Stimulated activated effector memory CD8-positive, alpha-beta T cell treated with anti-CD3 and anti-CD28 coated beads, Interleukin-12 subunit alpha, Interleukin-12 subunit beta, amount 100 ng/mL, for 72 hours (primary cell): ENCODE data around the gene NDUFA8.

ENCODE experiments used
- ATAC-seq: fragments of 150-1000 bp; cut with Tn5 transposase; 2 replicates; pipeline ENCODE4 v1.10.0; 2021
- DNase-seq, 2 donors: peaks; one replicate each; pipeline ENCODE4 v3.0.0; 2021 to 2022; ENCODE audit warnings: low spot score in 2 of 2
- H3K27ac Mint-ChIP-seq: one replicate; pipeline ENCODE4 v1.8.0; 2022; ENCODE audit warnings: mild to moderate bottlenecking, mixed read lengths
- H3K36me3 Mint-ChIP-seq: one replicate; pipeline ENCODE4 v1.8.0; 2022; ENCODE audit warnings: mild to moderate bottlenecking, mixed read lengths
- H3K4me1 Mint-ChIP-seq: one replicate; pipeline ENCODE4 v1.8.0; 2022; ENCODE audit warnings: mixed read lengths
- H3K4me3 Mint-ChIP-seq: one replicate; pipeline ENCODE4 v1.8.0; 2022; ENCODE audit warnings: mild to moderate bottlenecking, mixed read lengths
- H3K9me3 Mint-ChIP-seq: one replicate; pipeline ENCODE4 v1.8.0; 2022; ENCODE audit warnings: mixed read lengths

NDUFA8 gene

DNA sequence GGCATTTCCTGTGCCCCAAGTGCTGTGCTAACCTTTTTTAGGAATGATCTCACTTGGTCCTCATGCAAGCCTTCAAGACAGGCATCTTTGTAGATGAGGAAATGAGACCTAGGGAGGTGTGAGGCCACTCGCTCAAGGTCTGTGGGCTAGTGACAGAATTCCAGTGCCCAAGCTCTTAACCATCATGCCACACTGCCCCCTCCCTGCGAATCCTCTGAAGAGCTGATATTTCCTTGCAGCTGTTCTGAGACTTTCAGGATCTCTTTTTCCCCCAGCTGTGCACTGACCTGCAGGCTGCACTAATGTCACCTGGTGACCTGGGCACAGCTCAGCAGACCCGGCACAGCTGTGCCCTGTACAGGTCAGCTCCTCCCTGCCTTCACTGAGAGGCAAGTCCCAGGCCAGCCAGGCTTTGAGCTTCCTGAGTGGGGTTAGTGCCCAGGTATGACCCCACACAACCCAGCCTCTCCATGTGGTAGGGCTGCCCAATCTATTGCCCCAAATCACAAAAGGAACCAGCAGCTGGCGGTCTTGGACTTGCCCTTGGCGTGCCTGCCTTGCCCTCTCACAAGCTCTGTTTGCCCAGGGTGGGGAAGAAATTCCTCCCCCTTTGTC, 32.8 kb upstream of the NDUFA8 start:
- no peaks in the 10 kb centered on the region for H3K36me3 Mint-ChIP-seq
- no peaks in the 10 kb centered on the region for H3K9me3 Mint-ChIP-seq
- no peaks in the 10 kb centered on the region for H3K4me1 Mint-ChIP-seq
- ATAC-seq, result no peak
- no peak overlapping the region for H3K27ac Mint-ChIP-seq
- no peak overlapping the region for H3K4me3 Mint-ChIP-seq
- no peak for DNase-seq

GRCh38 chr9:122191584-122191983, 32.0 kb upstream of the NDUFA8 start:
- DNase-seq (no peak), ATAC-seq (no peak)
- H3K4me1 Mint-ChIP-seq, result no peaks in the 10 kb centered on the region
- H3K9me3 Mint-ChIP-seq, result no peaks in the 10 kb centered on the region
- no peak overlapping the region for H3K27ac Mint-ChIP-seq
- no peak overlapping the region for H3K4me3 Mint-ChIP-seq
- no peaks in the 10 kb centered on the region for H3K36me3 Mint-ChIP-seq

DNA sequence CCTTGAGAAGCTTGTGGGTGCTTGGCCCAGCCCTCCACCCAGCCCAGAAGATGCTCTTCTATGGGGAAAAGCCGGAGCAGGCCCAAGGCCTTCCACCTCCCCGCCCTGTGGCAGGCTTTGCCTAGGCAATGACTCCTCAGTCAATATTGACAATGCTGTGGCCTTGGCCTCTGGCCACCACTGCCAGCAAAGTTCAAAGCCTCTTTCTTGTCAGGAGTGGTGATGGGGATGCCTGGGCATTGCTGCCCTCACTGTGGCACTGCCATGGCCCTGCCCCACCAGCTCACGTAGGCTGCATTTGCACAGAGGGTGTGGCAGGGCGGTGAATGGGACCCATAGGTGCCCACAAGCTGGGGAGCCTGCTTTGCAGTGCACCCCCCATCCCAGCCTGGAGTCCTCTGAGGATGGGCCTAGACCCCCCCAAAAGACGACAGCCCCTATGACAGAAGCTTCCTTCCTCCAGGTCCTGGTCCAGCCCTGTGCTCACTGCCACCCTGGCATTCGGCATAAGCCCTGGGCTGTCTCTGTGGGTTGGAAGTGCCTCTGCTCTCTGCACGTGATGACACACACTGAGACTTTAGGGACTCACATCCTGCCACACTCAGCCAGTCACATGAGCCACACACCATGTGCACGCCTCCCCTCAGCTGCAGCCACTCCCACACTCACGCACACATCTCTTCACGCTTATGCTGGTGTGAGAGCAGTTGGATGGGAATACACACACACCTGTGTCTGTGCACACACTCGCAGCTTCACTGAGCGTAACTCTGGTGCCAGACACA, 31.2 kb upstream of the NDUFA8 start:
- ATAC-seq (peak; percentile 74), DNase-seq (no peak)
- Mint-ChIP-seq H3K36me3 (no peaks in the 10 kb centered on the region), H3K9me3 (no peaks in the 10 kb centered on the region), H3K4me1 (no peaks in the 10 kb centered on the region), H3K4me3 (no peak overlapping the region), H3K27ac (no peak overlapping the region)

GRCh38 chr9:122188369-122188768, 28.8 kb upstream of the NDUFA8 start:
- H3K9me3 Mint-ChIP-seq, result no peaks in the 10 kb centered on the region
- ATAC-seq, result no peak
- no peaks in the 10 kb centered on the region for H3K4me1 Mint-ChIP-seq
- no peak for DNase-seq
- H3K36me3 Mint-ChIP-seq, result no peaks in the 10 kb centered on the region
- H3K4me3 Mint-ChIP-seq, result no peak overlapping the region
- no peak overlapping the region for H3K27ac Mint-ChIP-seq

DNA sequence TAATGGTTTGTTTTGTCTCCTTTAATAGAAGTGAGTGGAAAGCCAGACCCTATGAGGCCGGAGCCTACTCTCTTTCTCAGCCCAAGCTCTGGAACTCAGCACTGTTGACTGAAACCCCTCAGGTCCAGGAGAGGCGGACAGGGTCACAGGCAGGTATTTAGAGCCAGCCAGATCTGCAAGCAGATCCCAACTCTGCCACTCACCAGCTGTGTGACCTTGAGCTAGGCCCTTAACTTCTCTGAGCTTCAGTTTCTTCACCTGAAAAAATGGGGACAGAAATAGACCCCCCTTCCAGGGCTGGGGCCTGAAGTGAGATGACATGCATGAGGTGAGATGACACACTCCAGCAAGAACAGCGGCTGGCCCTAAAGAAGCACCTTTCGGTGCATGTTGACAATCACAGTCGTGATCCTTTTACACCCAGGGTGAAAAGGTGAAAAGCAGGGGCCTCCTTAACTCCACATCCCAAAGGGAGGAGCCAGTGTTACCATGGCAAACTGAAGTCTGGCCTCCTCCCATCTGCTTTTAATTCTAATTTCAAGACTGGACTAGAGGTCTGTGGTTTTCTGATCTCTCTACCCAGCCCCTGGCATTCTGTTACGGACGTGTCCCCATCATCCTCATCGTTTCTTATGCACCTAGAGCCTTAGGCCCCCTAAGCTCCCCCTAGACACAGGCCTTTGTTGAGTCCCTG, 27.3 kb upstream of the NDUFA8 start:
- no peak for ATAC-seq
- Mint-ChIP-seq H3K9me3 (no peaks in the 10 kb centered on the region), H3K27ac (no peak overlapping the region), H3K36me3 (no peaks in the 10 kb centered on the region), H3K4me3 (no peak overlapping the region), H3K4me1 (no peaks in the 10 kb centered on the region)
- DNase-seq, result no peak

GRCh38 chr9:122186301-122186700, 26.7 kb upstream of the NDUFA8 start:
- no peak overlapping the region for H3K27ac Mint-ChIP-seq
- H3K4me3 Mint-ChIP-seq, result no peak overlapping the region
- H3K9me3 Mint-ChIP-seq, result no peaks in the 10 kb centered on the region
- DNase-seq (no peak), ATAC-seq (no peak)
- H3K36me3 Mint-ChIP-seq, result no peaks in the 10 kb centered on the region
- H3K4me1 Mint-ChIP-seq, result no peaks in the 10 kb centered on the region

DNA sequence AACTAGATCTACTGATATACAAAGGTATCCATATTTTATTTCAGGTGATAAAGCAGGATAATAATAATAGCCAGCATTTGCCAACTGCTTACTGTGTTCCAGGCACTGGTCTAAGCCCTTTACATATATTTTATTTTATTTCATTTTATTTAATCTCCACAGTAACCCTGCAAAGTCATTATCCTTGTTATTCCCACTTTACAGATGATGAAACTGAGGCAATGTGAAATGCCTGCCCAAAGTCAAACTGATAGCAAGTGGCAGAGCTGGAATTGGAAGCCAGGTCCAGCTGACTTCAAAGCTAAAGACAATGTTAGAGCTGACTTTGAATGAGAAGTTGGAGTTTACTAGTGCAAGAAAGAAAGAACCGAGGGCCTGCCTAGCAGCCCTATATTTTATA, 25.0 kb upstream of the NDUFA8 start:
- Mint-ChIP-seq H3K4me3 (no peak overlapping the region), H3K4me1 (no peaks in the 10 kb centered on the region), H3K27ac (no peak overlapping the region), H3K9me3 (no peaks in the 10 kb centered on the region), H3K36me3 (no peaks in the 10 kb centered on the region)
- no peak for ATAC-seq
- no peak for DNase-seq

- no peaks in the 10 kb centered on the region for H3K4me1 Mint-ChIP-seq
- no peak for DNase-seq
- H3K4me3 Mint-ChIP-seq, result no peak overlapping the region
- no peaks in the 10 kb centered on the region for H3K36me3 Mint-ChIP-seq
- H3K9me3 Mint-ChIP-seq, result no peaks in the 10 kb centered on the region
- no peak for ATAC-seq
- no peak overlapping the region for H3K27ac Mint-ChIP-seq
Observed at GRCh38 chr9:122183501-122183900, 23.9 kb upstream of the NDUFA8 start.

DNA sequence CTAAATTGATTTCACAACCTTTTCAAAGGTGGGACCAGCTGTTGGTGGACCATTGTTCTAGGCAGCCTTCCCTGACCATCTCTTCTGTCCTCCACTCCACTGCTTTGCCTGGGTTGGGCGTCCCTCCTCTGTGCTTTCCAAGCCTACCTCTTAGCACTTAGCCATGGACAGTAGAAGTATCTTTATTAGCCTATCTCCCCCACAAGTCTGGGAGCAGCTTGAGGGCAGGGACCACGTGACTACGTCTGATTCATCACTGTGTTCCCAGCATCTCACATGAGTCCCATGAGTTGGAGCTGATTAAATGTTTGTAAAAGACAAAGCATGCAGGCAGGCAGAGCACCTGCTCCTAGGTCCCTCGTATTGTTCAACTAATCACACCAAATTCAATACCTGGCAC, 21.1 kb upstream of the NDUFA8 start:
- DNase-seq (no peak), ATAC-seq (peak; percentile 28)
- no peaks in the 10 kb centered on the region for H3K4me1 Mint-ChIP-seq
- no peaks in the 10 kb centered on the region for H3K36me3 Mint-ChIP-seq
- H3K9me3 Mint-ChIP-seq, result no peaks in the 10 kb centered on the region
- H3K27ac Mint-ChIP-seq, result no peak overlapping the region
- no peak overlapping the region for H3K4me3 Mint-ChIP-seq

- Mint-ChIP-seq H3K4me3 (no peak overlapping the region), H3K4me1 (no peaks in the 10 kb centered on the region), H3K9me3 (no peaks in the 10 kb centered on the region), H3K36me3 (no peaks in the 10 kb centered on the region), H3K27ac (no peak overlapping the region)
- DNase-seq (no peak), ATAC-seq (no peak)
Observed at GRCh38 chr9:122179690-122180074, 20.1 kb upstream of the NDUFA8 start.

GRCh38 chr9:122179054-122179689, 19.6 kb upstream of the NDUFA8 start:
- H3K27ac Mint-ChIP-seq, result no peak overlapping the region
- no peaks in the 10 kb centered on the region for H3K4me1 Mint-ChIP-seq
- no peaks in the 10 kb centered on the region for H3K36me3 Mint-ChIP-seq
- H3K9me3 Mint-ChIP-seq, result no peaks in the 10 kb centered on the region
- H3K4me3 Mint-ChIP-seq, result no peak overlapping the region
- ATAC-seq (no peak), DNase-seq (no peak)

GRCh38 chr9:122176916-122177315, 17.3 kb upstream of the NDUFA8 start:
- H3K36me3 Mint-ChIP-seq, result no peaks in the 10 kb centered on the region
- no peaks in the 10 kb centered on the region for H3K4me1 Mint-ChIP-seq
- H3K4me3 Mint-ChIP-seq, result no peak overlapping the region
- DNase-seq (no peak), ATAC-seq (no peak)
- no peaks in the 10 kb centered on the region for H3K9me3 Mint-ChIP-seq
- H3K27ac Mint-ChIP-seq, result no peak overlapping the region

GRCh38 chr9:122173670-122174069, 14.1 kb upstream of the NDUFA8 start:
- H3K36me3 Mint-ChIP-seq, result no peaks in the 10 kb centered on the region
- ATAC-seq (no peak), DNase-seq (no peak)
- H3K4me1 Mint-ChIP-seq, result no peaks in the 10 kb centered on the region
- no peaks in the 10 kb centered on the region for H3K9me3 Mint-ChIP-seq
- H3K27ac Mint-ChIP-seq, result no peak overlapping the region
- no peak overlapping the region for H3K4me3 Mint-ChIP-seq

- Mint-ChIP-seq H3K36me3 (no peaks in the 10 kb centered on the region), H3K9me3 (no peaks in the 10 kb centered on the region), H3K4me1 (no peaks in the 10 kb centered on the region), H3K4me3 (no peak overlapping the region), H3K27ac (no peak overlapping the region)
- ATAC-seq (no peak), DNase-seq (no peak)
Observed at GRCh38 chr9:122172131-122172530, 12.6 kb upstream of the NDUFA8 start.

DNA sequence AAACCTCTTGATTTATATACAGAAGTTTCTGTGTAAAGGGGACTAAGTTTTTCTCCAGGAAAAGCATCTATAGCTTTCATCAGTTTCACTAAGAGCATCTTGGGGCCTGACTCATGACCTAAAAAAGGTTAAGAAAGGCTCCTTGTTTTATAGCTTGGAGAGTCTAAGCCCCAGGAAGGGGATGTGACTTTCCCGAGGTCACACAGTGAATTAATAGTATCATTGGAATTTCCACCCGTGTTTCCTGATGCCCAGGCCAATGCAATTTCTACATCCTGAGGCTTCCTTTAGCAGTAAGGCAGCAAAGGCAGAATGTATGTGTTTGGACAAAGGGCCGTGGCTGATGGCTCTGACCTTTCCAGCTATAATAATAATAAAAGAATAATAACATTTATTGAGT, 8.8 kb upstream of the NDUFA8 start:
- no peaks in the 10 kb centered on the region for H3K4me1 Mint-ChIP-seq
- H3K9me3 Mint-ChIP-seq, result no peaks in the 10 kb centered on the region
- H3K27ac Mint-ChIP-seq, result no peak overlapping the region
- ATAC-seq (no peak), DNase-seq (no peak)
- no peak overlapping the region for H3K4me3 Mint-ChIP-seq
- H3K36me3 Mint-ChIP-seq, result peaks cover 5% of the 10 kb centered on the region

GRCh38 chr9:122164286-122164685, 4.7 kb upstream of the NDUFA8 start:
- Mint-ChIP-seq H3K4me1 (peaks cover 13% of the 10 kb centered on the region), H3K9me3 (peaks cover 4% of the 10 kb centered on the region), H3K4me3 (no peak overlapping the region), H3K27ac (no peak overlapping the region), H3K36me3 (peaks cover 17% of the 10 kb centered on the region)
- ATAC-seq (no peak), DNase-seq (no peak)
